KMS-11 (cell line): ENCODE measurements around the gene TPSB2.
"Not testable (repeated sequence)": the region's sequence is repeated elsewhere in the genome, so short reads cannot be mapped to it uniquely, and the experiment has no call there.

Experiments used
- H2AFZ ChIP-seq: fragments of 200-600 bp; sonication (generic); 2 replicates; pipeline ENCODE4 v1.6.1; 2016; ENCODE audit warnings: antibody characterized with exemption, mixed run types, low read depth
- H3K27ac ChIP-seq: fragments of 200-600 bp; sonication (generic); 2 replicates; pipeline ENCODE4 v1.6.1; 2016; ENCODE audit warnings: mild to moderate bottlenecking, mixed run types
- H3K27me3 ChIP-seq: fragments of 200-600 bp; sonication (generic); 2 replicates; pipeline ENCODE4 v1.6.1; 2017; ENCODE audit warnings: mild to moderate bottlenecking, low read depth, mixed run types, moderate library complexity; ENCODE audit not compliant: insufficient read depth
- H3K36me3 ChIP-seq: fragments of 200-600 bp; sonication (generic); 2 replicates; pipeline ENCODE4 v1.6.1; 2017; ENCODE audit warnings: mild to moderate bottlenecking, mixed run types; ENCODE audit not compliant: insufficient read depth
- H3K4me1 ChIP-seq: fragments of 200-600 bp; sonication (generic); 2 replicates; pipeline ENCODE4 v1.6.1; 2016; ENCODE audit warnings: mild to moderate bottlenecking, low read depth, mixed run types; ENCODE audit not compliant: poor library complexity, severe bottlenecking
- H3K4me2 ChIP-seq: fragments of 200-600 bp; sonication (generic); 2 replicates; pipeline ENCODE4 v1.7.0; 2016; ENCODE audit warnings: mild to moderate bottlenecking, mixed run types
- H3K4me3 ChIP-seq: fragments of 200-600 bp; sonication (generic); IDR thresholded peaks from 2 replicates; pipeline ENCODE4 v1.6.1; 2017; ENCODE audit warnings: low read depth, low read length, mixed read lengths; ENCODE audit not compliant: insufficient read depth
- H3K79me2 ChIP-seq: fragments of 200-600 bp; sonication (generic); 2 replicates; pipeline ENCODE4 v1.6.1; 2016; ENCODE audit warnings: low read depth, mixed run types; ENCODE audit not compliant: insufficient read depth
- H3K9ac ChIP-seq: fragments of 200-600 bp; sonication (generic); 2 replicates; pipeline ENCODE4 v1.6.1; 2016; ENCODE audit warnings: mild to moderate bottlenecking, mixed run types
- H4K20me1 ChIP-seq: fragments of 200-600 bp; sonication (generic); 2 replicates; pipeline ENCODE4 v1.6.1; 2016; ENCODE audit warnings: mild to moderate bottlenecking, mixed run types; ENCODE audit not compliant: insufficient read depth
- TF ChIP-seq, protein P1 (sequence below): fragments of 200-600 bp; sonication (generic); conservative IDR thresholded peaks from 2 replicates; pipeline ENCODE4 v1.6.1; 2017; ENCODE audit warnings: low read depth, mild to moderate bottlenecking, antibody characterized with exemption, low read length, moderate library complexity, mixed read lengths

The TPSB2 gene

DNA sequence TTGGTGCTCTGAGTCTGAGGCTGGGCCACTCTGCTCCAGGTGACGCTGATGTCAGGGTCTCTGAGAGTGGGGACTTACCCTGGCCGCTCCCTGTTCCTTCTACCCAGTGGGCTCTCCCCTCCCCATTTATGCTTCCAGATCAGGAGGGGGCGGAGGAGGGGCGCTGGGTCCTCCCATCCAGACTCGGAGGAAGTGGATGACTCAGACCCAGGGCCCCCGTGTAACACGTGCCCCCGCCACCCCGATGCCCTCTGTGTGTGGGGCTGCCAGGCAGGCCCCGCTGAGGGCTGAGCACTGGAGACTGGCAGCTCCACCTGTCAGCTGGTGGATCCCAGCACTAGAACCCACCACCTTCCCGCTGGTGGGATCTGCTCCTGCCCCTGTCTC lies at the start of gene TPSB2:
TPSB2 (minus strand) TSS at position 101 of the 387 bp plus-strand sequence. CDS start 233 bp downstream, outside the sequence.
- H2AFZ ChIP-seq, H3K4me1 ChIP-seq, H3K4me3 ChIP-seq, H3K9ac ChIP-seq, H3K27ac ChIP-seq, H3K36me3 ChIP-seq, H3K4me2 ChIP-seq, H3K79me2 ChIP-seq, H4K20me1 ChIP-seq: not testable (repeated sequence)
- peaks cover 20% of the 10 kb centered on the region for H3K27me3 ChIP-seq

DNA sequence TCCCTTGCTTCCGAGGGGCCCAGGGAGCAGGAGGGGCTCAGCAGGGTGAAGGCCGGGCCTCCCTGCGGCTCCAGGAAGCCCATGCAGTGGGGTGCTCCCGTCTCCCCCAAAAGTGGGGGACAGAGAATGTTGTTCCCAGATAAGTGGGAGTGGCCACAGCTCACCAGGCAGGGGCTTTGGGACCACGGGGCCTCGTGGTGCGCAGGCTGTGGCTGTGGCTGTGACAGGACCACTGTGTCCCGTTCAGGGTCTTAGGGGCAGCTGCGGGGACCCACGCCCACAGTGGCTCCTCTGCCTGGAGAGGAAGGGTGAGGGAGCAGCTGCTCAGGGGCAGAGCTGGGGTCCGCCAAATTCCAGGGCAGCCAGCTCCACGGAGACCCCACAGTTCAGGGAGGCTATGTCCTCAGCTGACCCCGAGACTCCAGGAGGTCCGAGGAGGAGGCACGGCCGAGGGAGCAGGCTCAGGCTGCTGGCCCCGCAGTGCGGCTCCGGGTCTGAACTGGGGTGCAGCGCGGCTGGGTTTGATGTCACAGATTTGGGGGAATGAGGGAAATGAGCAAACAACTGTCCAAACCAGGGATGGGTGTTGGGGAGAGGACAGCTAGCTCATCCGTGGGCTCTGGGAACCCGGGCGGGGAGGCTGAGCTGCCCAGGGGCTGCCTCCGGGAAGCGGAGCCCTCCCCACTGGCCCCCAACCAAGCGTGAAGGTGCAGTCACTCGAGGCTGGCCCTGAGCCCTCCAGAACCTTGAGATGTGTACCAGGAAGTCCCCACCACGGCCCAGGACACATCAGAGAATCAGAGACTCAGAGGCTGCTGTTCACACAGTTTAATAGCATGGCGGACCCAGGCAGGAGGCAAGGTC lies 49.3 kb upstream of the TPSB2 start:
- H3K27ac ChIP-seq = no peak overlapping the region
- no peak overlapping the region for H3K4me2 ChIP-seq
- H3K9ac ChIP-seq = no peak overlapping the region

DNA sequence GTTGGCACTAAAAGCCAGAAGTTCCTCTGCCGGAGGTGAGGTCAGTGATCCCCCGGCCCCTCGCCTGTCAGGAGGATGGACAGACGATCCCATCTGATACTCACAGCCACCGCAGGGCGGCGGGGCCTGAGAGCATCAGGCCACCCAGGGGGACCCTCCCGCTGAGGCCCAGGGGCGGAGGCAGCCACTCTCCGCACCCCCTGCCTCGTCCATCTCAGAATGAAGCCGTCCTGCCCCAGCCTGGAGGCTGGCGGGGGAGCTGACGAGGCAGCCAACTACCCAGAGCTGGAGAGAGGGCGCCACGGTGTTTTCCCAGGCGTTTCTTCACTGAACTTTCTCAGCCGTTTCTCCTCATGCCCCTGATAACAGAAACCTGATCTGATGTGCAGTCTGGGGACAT lies 48.5 kb upstream of the TPSB2 start:
- H4K20me1 ChIP-seq = no peaks in the 10 kb centered on the region
- H3K27ac ChIP-seq = no peak overlapping the region
- TF ChIP-seq, protein P1, sequence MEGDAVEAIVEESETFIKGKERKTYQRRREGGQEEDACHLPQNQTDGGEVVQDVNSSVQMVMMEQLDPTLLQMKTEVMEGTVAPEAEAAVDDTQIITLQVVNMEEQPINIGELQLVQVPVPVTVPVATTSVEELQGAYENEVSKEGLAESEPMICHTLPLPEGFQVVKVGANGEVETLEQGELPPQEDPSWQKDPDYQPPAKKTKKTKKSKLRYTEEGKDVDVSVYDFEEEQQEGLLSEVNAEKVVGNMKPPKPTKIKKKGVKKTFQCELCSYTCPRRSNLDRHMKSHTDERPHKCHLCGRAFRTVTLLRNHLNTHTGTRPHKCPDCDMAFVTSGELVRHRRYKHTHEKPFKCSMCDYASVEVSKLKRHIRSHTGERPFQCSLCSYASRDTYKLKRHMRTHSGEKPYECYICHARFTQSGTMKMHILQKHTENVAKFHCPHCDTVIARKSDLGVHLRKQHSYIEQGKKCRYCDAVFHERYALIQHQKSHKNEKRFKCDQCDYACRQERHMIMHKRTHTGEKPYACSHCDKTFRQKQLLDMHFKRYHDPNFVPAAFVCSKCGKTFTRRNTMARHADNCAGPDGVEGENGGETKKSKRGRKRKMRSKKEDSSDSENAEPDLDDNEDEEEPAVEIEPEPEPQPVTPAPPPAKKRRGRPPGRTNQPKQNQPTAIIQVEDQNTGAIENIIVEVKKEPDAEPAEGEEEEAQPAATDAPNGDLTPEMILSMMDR = no peak
- no peak overlapping the region for H2AFZ ChIP-seq
- H3K4me1 ChIP-seq = no peaks in the 10 kb centered on the region
- peaks cover 96% of the 10 kb centered on the region for H3K27me3 ChIP-seq
- H3K4me2 ChIP-seq = no peak overlapping the region
- no peaks in the 10 kb centered on the region for H3K79me2 ChIP-seq
- no peaks in the 10 kb centered on the region for H3K36me3 ChIP-seq
- no peak overlapping the region for H3K9ac ChIP-seq
- H3K4me3 ChIP-seq = no peak overlapping the region

More for the DNA sequence above, 49.3 kb upstream of the TPSB2 start:
- H3K36me3 ChIP-seq = no peaks in the 10 kb centered on the region
- no peak overlapping the region for H2AFZ ChIP-seq
- H3K27me3 ChIP-seq = peaks cover 96% of the 10 kb centered on the region
- no peaks in the 10 kb centered on the region for H4K20me1 ChIP-seq
- H3K4me3 ChIP-seq = no peak overlapping the region
- no peaks in the 10 kb centered on the region for H3K79me2 ChIP-seq
- no peaks in the 10 kb centered on the region for H3K4me1 ChIP-seq
- TF ChIP-seq, protein P1 = no peak

DNA sequence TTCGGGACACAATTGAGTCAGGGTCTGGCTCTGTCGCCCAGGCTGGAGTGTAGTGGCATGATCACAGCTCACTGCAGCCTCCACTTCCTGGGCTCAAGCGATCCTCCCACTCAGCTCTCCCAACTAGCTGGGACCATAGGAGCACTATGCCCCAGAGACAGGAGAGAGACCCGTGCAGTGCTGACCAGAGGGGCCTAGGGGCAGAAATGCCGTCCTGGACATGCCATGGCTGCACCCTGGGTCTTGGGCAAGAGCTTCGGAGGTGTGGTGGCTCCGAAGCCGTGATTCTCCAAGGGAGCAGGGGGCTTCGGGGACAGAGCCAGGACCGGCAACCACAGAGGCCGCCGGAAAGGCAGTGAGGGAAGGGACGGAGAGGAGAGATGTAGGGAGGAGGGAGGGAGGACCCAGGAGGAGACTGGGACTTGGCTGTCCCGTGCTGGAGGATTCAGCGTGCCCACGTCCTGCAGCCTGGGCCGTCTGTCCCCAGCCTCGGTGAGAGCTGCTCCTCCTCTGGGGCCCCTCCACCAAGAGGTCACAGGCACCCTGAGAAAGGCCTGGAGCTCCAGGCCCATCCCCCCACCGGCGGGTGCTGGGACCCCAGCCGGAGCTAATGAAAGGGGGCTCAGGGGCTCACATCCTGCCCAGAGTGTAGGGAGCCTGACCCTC lies 47.8 kb upstream of the TPSB2 start:
- no peaks in the 10 kb centered on the region for H4K20me1 ChIP-seq
- TF ChIP-seq, protein P1 = no peak
- H3K36me3 ChIP-seq = no peaks in the 10 kb centered on the region
- H3K79me2 ChIP-seq = no peaks in the 10 kb centered on the region
- H3K4me2 ChIP-seq = no peak overlapping the region
- H2AFZ ChIP-seq = no peak overlapping the region
- H3K9ac ChIP-seq = no peak overlapping the region
- H3K4me3 ChIP-seq = no peak overlapping the region
- peaks cover 96% of the 10 kb centered on the region for H3K27me3 ChIP-seq
- no peaks in the 10 kb centered on the region for H3K4me1 ChIP-seq
- no peak overlapping the region for H3K27ac ChIP-seq

DNA sequence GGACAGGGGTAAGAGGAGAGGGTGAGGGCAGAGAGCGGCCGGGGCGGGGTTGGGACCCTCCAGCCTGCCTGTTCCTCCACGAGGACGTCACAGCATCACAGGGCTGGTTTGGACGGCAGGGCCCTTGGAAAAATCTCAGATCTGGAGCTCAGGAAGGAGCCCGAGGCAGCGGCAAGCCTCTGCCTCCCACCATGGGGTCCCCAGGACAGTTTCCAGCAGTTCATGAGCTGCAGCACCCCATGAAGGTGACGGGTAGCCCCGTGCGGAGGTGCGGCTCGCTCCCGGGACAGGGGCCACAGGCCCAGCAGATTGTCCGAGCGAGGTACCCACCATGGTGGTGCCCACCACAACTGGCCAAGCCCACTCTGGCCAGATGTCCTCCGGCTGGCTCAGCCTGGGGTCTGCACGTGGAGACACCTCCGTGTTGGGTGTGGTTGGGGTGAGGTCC lies 47.2 kb upstream of the TPSB2 start:
- no peaks in the 10 kb centered on the region for H3K4me1 ChIP-seq
- no peaks in the 10 kb centered on the region for H3K79me2 ChIP-seq
- no peak overlapping the region for H3K4me2 ChIP-seq
- no peak overlapping the region for H3K9ac ChIP-seq
- no peaks in the 10 kb centered on the region for H3K36me3 ChIP-seq
- TF ChIP-seq, protein P1 = no peak
- H4K20me1 ChIP-seq = no peaks in the 10 kb centered on the region
- no peak overlapping the region for H3K27ac ChIP-seq
- peaks cover 96% of the 10 kb centered on the region for H3K27me3 ChIP-seq
- H3K4me3 ChIP-seq = no peak overlapping the region
- no peak overlapping the region for H2AFZ ChIP-seq
